Endodermal cell (in vitro differentiated cells): Measurements from ENCODE around the gene NAPA. TPM values are rescaled to one million over a fixed set of nuclear protein-coding genes. Genes with fewer than 3 reads are reported as not detected.

Experiments used
- DNase-seq: peaks from one replicate; pipeline ENCODE4 v3.0.0-alpha.2; 2017
- H3K27ac ChIP-seq: 2 replicates; pipeline ENCODE4 v1.5.1; 2013; ENCODE audit warnings: mild to moderate bottlenecking, low read depth, low read length, moderate library complexity
- H3K27me3 ChIP-seq: 2 replicates; pipeline ENCODE4 v1.6.1; 2013; ENCODE audit warnings: mild to moderate bottlenecking, low read length, moderate library complexity; ENCODE audit not compliant: insufficient read depth, control insufficient read depth, poor library complexity, severe bottlenecking
- H3K36me3 ChIP-seq: 2 replicates; pipeline ENCODE4 v1.7.0; 2013; ENCODE audit warnings: mild to moderate bottlenecking, low read length, moderate library complexity; ENCODE audit not compliant: control insufficient read depth, insufficient read depth
- H3K4me1 ChIP-seq: one replicate; pipeline ENCODE4 v1.7.0; 2013; ENCODE audit warnings: low read length; ENCODE audit not compliant: control insufficient read depth, insufficient read depth
- H3K4me3 ChIP-seq: 2 replicates; pipeline ENCODE4 v1.5.1; 2013; ENCODE audit warnings: mild to moderate bottlenecking, low read length, moderate library complexity
- H3K9ac ChIP-seq: 2 replicates; pipeline ENCODE4 v1.6.1; 2013; ENCODE audit warnings: mild to moderate bottlenecking, low read length, moderate library complexity; ENCODE audit not compliant: poor library complexity, severe bottlenecking; ENCODE audit errors: extremely low read depth
- H3K9me3 ChIP-seq: 2 replicates; pipeline ENCODE4 v1.6.1; 2013; ENCODE audit warnings: mild to moderate bottlenecking, low read length, moderate library complexity; ENCODE audit not compliant: control insufficient read depth
- H3K27ac Mint-ChIP-seq: 2 replicates; pipeline ENCODE4 v1.8.0; 2020; ENCODE audit warnings: mixed read lengths
- H3K27me3 Mint-ChIP-seq: 2 replicates; pipeline ENCODE4 v1.8.0; 2021; ENCODE audit warnings: mild to moderate bottlenecking, mixed read lengths; ENCODE audit not compliant: insufficient read depth
- H3K36me3 Mint-ChIP-seq: 2 replicates; pipeline ENCODE4 v1.8.0; 2020; ENCODE audit warnings: low read depth, mixed read lengths
- H3K4me1 Mint-ChIP-seq: 2 replicates; pipeline ENCODE4 v1.8.0; 2020; ENCODE audit warnings: mixed read lengths
- H3K4me3 Mint-ChIP-seq: 2 replicates; pipeline ENCODE4 v1.8.0; 2020; ENCODE audit warnings: mild to moderate bottlenecking, moderate library complexity, mixed read lengths
- H3K9me3 Mint-ChIP-seq: 2 replicates; pipeline ENCODE4 v1.8.0; 2020; ENCODE audit warnings: mild to moderate bottlenecking, mixed read lengths
- CTCF ChIP-seq: fragments of 200-600 bp; sonication (generic); conservative IDR thresholded peaks from 2 replicates; pipeline ENCODE4 v1.5.0; 2021; ENCODE audit warnings: antibody characterized with exemption, mild to moderate bottlenecking
- WGBS, 2 experiments: methylation state at CpG; one replicate each; pipeline versions ENCODE4 v1.1.5 to v1.1.7; 2013; ENCODE audit warnings: missing lambda C conversion rate in 2 of 2, mixed read lengths in 1 of 2; ENCODE audit not compliant: insufficient coverage in 1 of 2, insufficient read length in 1 of 2; 5-methylcytosine and 5-hydroxymethylcytosine counted together
- total RNA-seq, 2 donors: library from RNA; stranded (reverse); fragmentation: NEBNext Ultra II Directional in 1 of 2; extraction: Animal tissue kit (Norgen Biotek cat#: 25700) in 1 of 2; gene quantifications; 2 replicates in 1 of 2; 3 replicates in 1 of 2; pipeline ENCODE4 v1.2.1, GENCODE V29; 2021

NAPA gene
- total RNA-seq, 2 donors from 2014 or later, result 66.0 to 73.9 TPM

DNA sequence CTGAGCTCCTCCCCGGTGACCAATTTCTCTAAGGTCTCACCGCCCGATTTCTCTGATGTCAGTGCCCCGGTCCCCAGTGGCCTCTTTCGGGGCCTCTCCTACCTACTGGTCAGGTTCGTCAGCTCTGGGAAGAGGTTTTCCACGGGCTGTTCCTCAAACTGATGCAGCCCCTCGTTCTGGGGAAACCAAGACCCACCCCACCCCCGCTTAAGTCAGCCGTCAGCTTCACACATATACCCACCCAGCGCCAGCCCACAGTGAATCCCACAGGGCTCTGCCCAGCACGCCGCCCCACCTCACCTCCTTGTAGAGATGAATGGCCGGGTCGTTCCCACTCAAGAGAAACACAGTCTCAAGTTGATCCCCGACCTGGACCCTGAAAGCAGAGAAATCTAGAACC lies 34.2 kb downstream of the NAPA start:
- H3K4me1 ChIP-seq, result no peaks in the 10 kb centered on the region
- TF ChIP-seq CTCF, result no peak
- H3K36me3 Mint-ChIP-seq, result peaks cover 5% of the 10 kb centered on the region
- peaks cover 19% of the 10 kb centered on the region for H3K27me3 Mint-ChIP-seq
- WGBS, 2 experiments, result 85 to 88% methylated on average over 10 to 16 of the region's 16 CpGs
- no peaks in the 10 kb centered on the region for H3K9me3 ChIP-seq
- no peaks in the 10 kb centered on the region for H3K27me3 ChIP-seq
- H3K4me3 ChIP-seq, result no peak overlapping the region
- no peak overlapping the region for H3K27ac ChIP-seq
- no peaks in the 10 kb centered on the region for H3K9me3 Mint-ChIP-seq
- peaks cover 8% of the 10 kb centered on the region for H3K36me3 ChIP-seq
- peak overlapping the region; percentile 49 for H3K4me3 Mint-ChIP-seq
- H3K4me1 Mint-ChIP-seq, result peaks cover 10% of the 10 kb centered on the region
- DNase-seq, result no peak
- no peak overlapping the region for H3K9ac ChIP-seq
- H3K27ac Mint-ChIP-seq, result no peak overlapping the region

- H3K36me3 ChIP-seq, result no peaks in the 10 kb centered on the region
- WGBS, 2 experiments, result 24 to 40% methylated on average over 3 to 32 of the region's 39 CpGs
- H3K9me3 Mint-ChIP-seq, result no peaks in the 10 kb centered on the region
- H3K27me3 ChIP-seq, result no peaks in the 10 kb centered on the region
- H3K9me3 ChIP-seq, result no peaks in the 10 kb centered on the region
- peak; percentile 91 for DNase-seq
- no peak overlapping the region for H3K27ac Mint-ChIP-seq
- peaks cover 19% of the 10 kb centered on the region for H3K27me3 Mint-ChIP-seq
- H3K4me1 ChIP-seq, result no peaks in the 10 kb centered on the region
- no peak for TF ChIP-seq CTCF
- no peak overlapping the region for H3K9ac ChIP-seq
- H3K4me3 Mint-ChIP-seq, result peak overlapping the region; percentile 49
- H3K27ac ChIP-seq, result no peak overlapping the region
- H3K4me1 Mint-ChIP-seq, result peaks cover 10% of the 10 kb centered on the region
- H3K4me3 ChIP-seq, result no peak overlapping the region
- H3K36me3 Mint-ChIP-seq, result no peaks in the 10 kb centered on the region
These were observed 35.0 kb downstream of the NAPA start for GRCh38 chr19:47479701-47480503.

DNA sequence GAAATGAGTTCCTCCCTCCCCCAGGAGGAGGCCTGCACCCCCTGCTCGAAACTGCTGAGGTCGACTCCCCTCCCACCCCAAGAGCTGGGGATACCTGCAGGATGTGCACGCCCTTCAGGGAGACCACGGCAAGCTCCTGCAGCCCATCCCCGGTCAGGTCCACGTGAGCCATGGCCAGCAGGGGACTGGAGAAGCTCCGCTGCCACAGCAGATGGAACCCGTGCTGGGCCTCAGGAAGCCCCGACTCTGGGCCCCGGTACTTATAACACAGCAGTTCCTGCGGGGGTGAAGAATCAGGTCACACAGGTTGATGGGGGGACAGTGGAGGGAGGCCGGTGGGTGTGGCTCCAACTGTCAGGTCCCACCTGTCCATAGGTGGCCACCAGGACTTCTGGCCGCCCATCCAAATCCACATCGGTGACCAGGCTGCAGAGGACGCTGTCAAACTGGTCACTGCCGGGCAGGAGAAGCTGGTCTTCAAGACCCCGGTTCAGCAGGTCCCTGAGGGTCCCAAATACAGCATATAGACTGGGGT lies 38.4 kb downstream of the NAPA start:
- no peak for TF ChIP-seq CTCF
- Mint-ChIP-seq H3K27ac (no peak overlapping the region), H3K4me1 (peaks cover 8% of the 10 kb centered on the region), H3K4me3 (no peak overlapping the region), H3K36me3 (no peaks in the 10 kb centered on the region), H3K27me3 (peaks cover 15% of the 10 kb centered on the region), H3K9me3 (no peaks in the 10 kb centered on the region)
- 83 to 87% methylated on average over 9 to 17 of the region's 17 CpGs for WGBS, 2 experiments
- Histone ChIP-seq H3K27ac (no peak overlapping the region), H3K9ac (no peak overlapping the region), H3K9me3 (no peaks in the 10 kb centered on the region), H3K27me3 (no peaks in the 10 kb centered on the region), H3K4me3 (no peak overlapping the region), H3K36me3 (no peaks in the 10 kb centered on the region), H3K4me1 (no peaks in the 10 kb centered on the region)
- DNase-seq, result no peak
